Limb (tissue), 2 donors: ENCODE measurements around the gene IL17B.

Source experiments
- DNase-seq, 2 donors: peaks; one replicate each; pipeline ENCODE4 v3.0.0-alpha.2; 2016; ENCODE audit errors: extremely low spot score in 2 of 2

The IL17B gene

GRCh38 chr5:149415066-149415967, 36.2 kb upstream of the IL17B start:
- peak in 1 of 2 donors; percentile 28 for DNase-seq

- peak in 1 of 2 donors; percentile 34 for DNase-seq
These were observed 35.4 kb upstream of the IL17B start for GRCh38 chr5:149414405-149415065.

GRCh38 chr5:149413477-149414210, 34.6 kb upstream of the IL17B start:
- DNase-seq: no peak

GRCh38 chr5:149412783-149413476, 33.8 kb upstream of the IL17B start:
- DNase-seq: peak in 1 of 2 donors; percentile 21

- no peak for DNase-seq
These were observed 32.8 kb upstream of the IL17B start for GRCh38 chr5:149411738-149412519.

- no peak for DNase-seq
These were observed 31.8 kb upstream of the IL17B start for GRCh38 chr5:149410721-149411432.

- no peak for DNase-seq
These were observed 31.0 kb upstream of the IL17B start for GRCh38 chr5:149410071-149410470.

GRCh38 chr5:149409268-149409948, 30.3 kb upstream of the IL17B start:
- DNase-seq: peak in 1 of 2 donors; percentile 21

GRCh38 chr5:149408252-149409099, 29.4 kb upstream of the IL17B start:
- DNase-seq: peak in 1 of 2 donors; percentile 25

- no peak for DNase-seq
These were observed 28.5 kb upstream of the IL17B start for GRCh38 chr5:149407323-149408251.

- DNase-seq: no peak
These were observed 27.9 kb upstream of the IL17B start for GRCh38 chr5:149406979-149407306.

GRCh38 chr5:149406203-149406978, 27.3 kb upstream of the IL17B start:
- peak; percentile 68 to 69 for DNase-seq

- no peak for DNase-seq
These were observed 26.6 kb upstream of the IL17B start for GRCh38 chr5:149405550-149406202.

GRCh38 chr5:149404746-149405549, 25.9 kb upstream of the IL17B start:
- DNase-seq: no peak
